CD4-positive, alpha-beta T cell treated with Interleukin-6 for 4 hours (primary cell): ENCODE measurements around the gene POLR2J2.
"Not testable (repeated sequence)": the region's sequence is repeated elsewhere in the genome, so short reads cannot be mapped to it uniquely, and the experiment has no call there.

Experiments used
- DNase-seq: peaks from one replicate; pipeline ENCODE4 v3.0.0-alpha.2; 2020; ENCODE audit warnings: mixed read lengths

The POLR2J2 gene

GRCh38 chr7:102667523-102667922, 3.9 kb downstream of the POLR2J2 start:
- DNase-seq: not testable (repeated sequence)

GRCh38 chr7:102666850-102667249, 4.6 kb downstream of the POLR2J2 start:
- not testable (repeated sequence) for DNase-seq

GRCh38 chr7:102664765-102665164, 6.7 kb downstream of the POLR2J2 start:
- DNase-seq: not testable (repeated sequence)

- DNase-seq: not testable (repeated sequence)
Measured at GRCh38 chr7:102649924-102650323, 21.5 kb downstream of the POLR2J2 start, which contains the start of gene SPDYE2B. Gene SPDYE2B, plus strand, starts transcription at chr7:102650319. Its CDS starts 2,030 bp downstream, at chr7:102652349.

GRCh38 chr7:102647813-102648212, 23.6 kb downstream of the POLR2J2 start:
- not testable (repeated sequence) for DNase-seq

GRCh38 chr7:102643404-102643803, 28.1 kb downstream of the POLR2J2 start:
- DNase-seq: not testable (repeated sequence)

GRCh38 chr7:102642691-102643090, 28.8 kb downstream of the POLR2J2 start, which contains the start of gene UPK3BL1:
Gene UPK3BL1, minus strand, starts transcription at chr7:102642791. Its CDS starts 50 bp downstream, at chr7:102642741.
- not testable (repeated sequence) for DNase-seq

GRCh38 chr7:102638848-102639247, 32.6 kb downstream of the POLR2J2 start:
- not testable (repeated sequence) for DNase-seq

GRCh38 chr7:102636956-102637355, 34.5 kb downstream of the POLR2J2 start:
- DNase-seq: not testable (repeated sequence)

GRCh38 chr7:102635354-102635753, 36.1 kb downstream of the POLR2J2 start:
- not testable (repeated sequence) for DNase-seq

- DNase-seq: not testable (repeated sequence)
Measured at GRCh38 chr7:102634299-102634698, 37.2 kb downstream of the POLR2J2 start.

- not testable (repeated sequence) for DNase-seq
Measured at GRCh38 chr7:102630622-102631021, 40.8 kb downstream of the POLR2J2 start.

- not testable (repeated sequence) for DNase-seq
Measured at GRCh38 chr7:102627271-102627904, 44.1 kb downstream of the POLR2J2 start.

- not testable (repeated sequence) for DNase-seq
Measured at GRCh38 chr7:102618122-102618521, 53.3 kb downstream of the POLR2J2 start.

- peak; percentile 14 for DNase-seq
Measured at GRCh38 chr7:102616507-102617125, 54.8 kb downstream of the POLR2J2 start, which contains the start of gene RASA4. Gene RASA4, minus strand, starts transcription at chr7:102616756. Its CDS starts 67 bp downstream, at chr7:102616689.
